Measurements from ENCODE around the gene SKI. TPM values are rescaled to one million over a fixed set of nuclear protein-coding genes. Genes with fewer than 3 reads are reported as not detected.

Gene SKI
- total and polyA plus RNA-seq, 9 of the 15 experiments (the other 6 are each of a cell fraction or from before 2014, with no cell fraction given), result 0.10 to 60.5 (median 4.6) TPM

DNA sequence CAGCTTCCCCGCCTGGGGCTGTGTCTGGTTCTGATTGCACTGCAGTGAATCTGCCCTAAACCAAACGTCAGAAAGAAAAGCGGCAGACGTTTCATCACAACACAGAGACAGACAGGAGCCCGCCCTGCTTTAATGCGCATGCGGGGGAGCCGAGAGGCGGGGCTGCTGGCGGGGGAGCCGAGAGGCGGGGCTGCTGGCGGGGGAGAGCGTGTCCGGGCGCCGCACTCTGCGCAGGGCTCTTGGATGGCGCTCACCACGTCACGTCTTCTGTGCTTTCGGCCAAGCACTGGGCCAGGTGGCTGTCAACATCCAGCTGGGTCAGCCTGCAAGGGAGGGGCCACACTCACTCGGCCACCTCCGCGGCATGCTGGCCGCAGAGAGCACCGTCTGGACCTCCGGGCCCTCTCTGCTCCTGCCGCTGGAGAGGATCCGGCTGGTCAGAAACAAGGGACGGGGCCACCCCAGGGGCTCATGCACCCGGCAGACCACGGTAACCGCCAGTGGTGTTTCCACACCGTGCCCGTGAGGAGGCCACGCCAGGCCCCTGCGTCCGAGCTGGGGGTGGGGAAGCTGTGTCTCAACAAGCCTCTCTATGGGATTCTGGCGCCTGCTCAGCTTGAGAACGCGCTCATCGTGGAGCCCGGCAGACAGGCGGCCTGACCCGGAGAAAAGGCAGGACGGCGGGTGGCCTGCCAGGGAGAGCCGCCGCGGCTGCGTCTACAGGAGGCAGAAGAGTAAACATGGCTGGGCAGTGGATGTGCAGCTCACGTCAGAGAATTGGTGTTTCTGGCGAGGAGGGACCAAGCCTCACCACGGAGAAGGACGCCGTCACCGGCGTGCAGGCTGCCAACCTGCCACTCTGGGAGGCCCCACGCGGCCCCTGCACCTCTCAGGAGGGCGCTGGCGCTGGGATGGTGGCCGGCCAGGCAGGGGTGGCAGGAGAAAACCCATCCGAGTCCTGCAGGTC is 38.4 kb upstream of the SKI start (continued):
- TF ChIP-seq ZNF146 (CRISPR knock-in tag; IDR thresholded peaks at IDR 0.05; ENCODE audit: unreplicated experiment), result no peak
- TF ChIP-seq, protein P1, sequence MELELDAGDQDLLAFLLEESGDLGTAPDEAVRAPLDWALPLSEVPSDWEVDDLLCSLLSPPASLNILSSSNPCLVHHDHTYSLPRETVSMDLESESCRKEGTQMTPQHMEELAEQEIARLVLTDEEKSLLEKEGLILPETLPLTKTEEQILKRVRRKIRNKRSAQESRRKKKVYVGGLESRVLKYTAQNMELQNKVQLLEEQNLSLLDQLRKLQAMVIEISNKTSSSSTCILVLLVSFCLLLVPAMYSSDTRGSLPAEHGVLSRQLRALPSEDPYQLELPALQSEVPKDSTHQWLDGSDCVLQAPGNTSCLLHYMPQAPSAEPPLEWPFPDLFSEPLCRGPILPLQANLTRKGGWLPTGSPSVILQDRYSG (tag; conservative IDR thresholded peaks at IDR 0.05; ENCODE audit: low read depth), result no peak
- TF ChIP-seq, protein P2, sequence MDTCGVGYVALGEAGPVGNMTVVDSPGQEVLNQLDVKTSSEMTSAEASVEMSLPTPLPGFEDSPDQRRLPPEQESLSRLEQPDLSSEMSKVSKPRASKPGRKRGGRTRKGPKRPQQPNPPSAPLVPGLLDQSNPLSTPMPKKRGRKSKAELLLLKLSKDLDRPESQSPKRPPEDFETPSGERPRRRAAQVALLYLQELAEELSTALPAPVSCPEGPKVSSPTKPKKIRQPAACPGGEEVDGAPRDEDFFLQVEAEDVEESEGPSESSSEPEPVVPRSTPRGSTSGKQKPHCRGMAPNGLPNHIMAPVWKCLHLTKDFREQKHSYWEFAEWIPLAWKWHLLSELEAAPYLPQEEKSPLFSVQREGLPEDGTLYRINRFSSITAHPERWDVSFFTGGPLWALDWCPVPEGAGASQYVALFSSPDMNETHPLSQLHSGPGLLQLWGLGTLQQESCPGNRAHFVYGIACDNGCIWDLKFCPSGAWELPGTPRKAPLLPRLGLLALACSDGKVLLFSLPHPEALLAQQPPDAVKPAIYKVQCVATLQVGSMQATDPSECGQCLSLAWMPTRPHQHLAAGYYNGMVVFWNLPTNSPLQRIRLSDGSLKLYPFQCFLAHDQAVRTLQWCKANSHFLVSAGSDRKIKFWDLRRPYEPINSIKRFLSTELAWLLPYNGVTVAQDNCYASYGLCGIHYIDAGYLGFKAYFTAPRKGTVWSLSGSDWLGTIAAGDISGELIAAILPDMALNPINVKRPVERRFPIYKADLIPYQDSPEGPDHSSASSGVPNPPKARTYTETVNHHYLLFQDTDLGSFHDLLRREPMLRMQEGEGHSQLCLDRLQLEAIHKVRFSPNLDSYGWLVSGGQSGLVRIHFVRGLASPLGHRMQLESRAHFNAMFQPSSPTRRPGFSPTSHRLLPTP (IDR thresholded peaks at IDR 0.05; ENCODE audit: borderline replicate concordance, extremely low read depth, insufficient read length), result no peak
- no peak for TF ChIP-seq GTF2A2 (tag; IDR thresholded peaks at IDR 0.05)
- no peak for TF ChIP-seq SMARCA5 (IDR thresholded peaks at IDR 0.05)
- TF ChIP-seq KAT2B (IDR thresholded peaks at IDR 0.05; ENCODE audit: low read depth, low read length), result no peak
- no peak for TF ChIP-seq ZNF445 (CRISPR knock-in tag; IDR thresholded peaks at IDR 0.05; ENCODE audit: low read depth)
- no peak for TF ChIP-seq ZC3H4 (CRISPR knock-in tag; IDR thresholded peaks at IDR 0.05; ENCODE audit: borderline replicate concordance)
- no peak for TF ChIP-seq MTF1 (CRISPR knock-in tag; IDR thresholded peaks at IDR 0.05; ENCODE audit: borderline replicate concordance)
- TF ChIP-seq, protein P3, sequence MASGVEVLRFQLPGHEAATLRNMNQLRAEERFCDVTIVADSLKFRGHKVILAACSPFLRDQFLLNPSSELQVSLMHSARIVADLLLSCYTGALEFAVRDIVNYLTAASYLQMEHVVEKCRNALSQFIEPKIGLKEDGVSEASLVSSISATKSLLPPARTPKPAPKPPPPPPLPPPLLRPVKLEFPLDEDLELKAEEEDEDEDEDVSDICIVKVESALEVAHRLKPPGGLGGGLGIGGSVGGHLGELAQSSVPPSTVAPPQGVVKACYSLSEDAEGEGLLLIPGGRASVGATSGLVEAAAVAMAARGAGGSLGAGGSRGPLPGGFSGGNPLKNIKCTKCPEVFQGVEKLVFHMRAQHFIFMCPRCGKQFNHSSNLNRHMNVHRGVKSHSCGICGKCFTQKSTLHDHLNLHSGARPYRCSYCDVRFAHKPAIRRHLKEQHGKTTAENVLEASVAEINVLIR (CRISPR knock-in tag; IDR thresholded peaks at IDR 0.05), result peak; percentile 56
- TF ChIP-seq, protein P4, sequence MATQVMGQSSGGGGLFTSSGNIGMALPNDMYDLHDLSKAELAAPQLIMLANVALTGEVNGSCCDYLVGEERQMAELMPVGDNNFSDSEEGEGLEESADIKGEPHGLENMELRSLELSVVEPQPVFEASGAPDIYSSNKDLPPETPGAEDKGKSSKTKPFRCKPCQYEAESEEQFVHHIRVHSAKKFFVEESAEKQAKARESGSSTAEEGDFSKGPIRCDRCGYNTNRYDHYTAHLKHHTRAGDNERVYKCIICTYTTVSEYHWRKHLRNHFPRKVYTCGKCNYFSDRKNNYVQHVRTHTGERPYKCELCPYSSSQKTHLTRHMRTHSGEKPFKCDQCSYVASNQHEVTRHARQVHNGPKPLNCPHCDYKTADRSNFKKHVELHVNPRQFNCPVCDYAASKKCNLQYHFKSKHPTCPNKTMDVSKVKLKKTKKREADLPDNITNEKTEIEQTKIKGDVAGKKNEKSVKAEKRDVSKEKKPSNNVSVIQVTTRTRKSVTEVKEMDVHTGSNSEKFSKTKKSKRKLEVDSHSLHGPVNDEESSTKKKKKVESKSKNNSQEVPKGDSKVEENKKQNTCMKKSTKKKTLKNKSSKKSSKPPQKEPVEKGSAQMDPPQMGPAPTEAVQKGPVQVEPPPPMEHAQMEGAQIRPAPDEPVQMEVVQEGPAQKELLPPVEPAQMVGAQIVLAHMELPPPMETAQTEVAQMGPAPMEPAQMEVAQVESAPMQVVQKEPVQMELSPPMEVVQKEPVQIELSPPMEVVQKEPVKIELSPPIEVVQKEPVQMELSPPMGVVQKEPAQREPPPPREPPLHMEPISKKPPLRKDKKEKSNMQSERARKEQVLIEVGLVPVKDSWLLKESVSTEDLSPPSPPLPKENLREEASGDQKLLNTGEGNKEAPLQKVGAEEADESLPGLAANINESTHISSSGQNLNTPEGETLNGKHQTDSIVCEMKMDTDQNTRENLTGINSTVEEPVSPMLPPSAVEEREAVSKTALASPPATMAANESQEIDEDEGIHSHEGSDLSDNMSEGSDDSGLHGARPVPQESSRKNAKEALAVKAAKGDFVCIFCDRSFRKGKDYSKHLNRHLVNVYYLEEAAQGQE (IDR thresholded peaks at IDR 0.05; ENCODE audit: borderline replicate concordance), result peak; percentile 3; the same call in 1 of the 2 replicates
- TF ChIP-seq, protein P4 (CRISPR knock-in tag; IDR thresholded peaks at IDR 0.05; ENCODE audit: low read depth), result peak; percentile 34; the same call in 1 of the 2 replicates
- no peak for TF ChIP-seq CBX5 (IDR thresholded peaks at IDR 0.05; ENCODE audit: borderline replicate concordance, low read depth)

Measured in K562 (cell line).